Lung microvascular endothelial cell (primary cell): ENCODE measurements around the gene DLGAP3. TPM values are rescaled to one million over a fixed set of nuclear protein-coding genes. Genes with fewer than 3 reads are reported as not detected.
"Not testable (repeated sequence)": the region's sequence is repeated elsewhere in the genome, so short reads cannot be mapped to it uniquely, and the experiment has no call there.

ENCODE experiments used
- DNase-seq, 2 donors: peaks; one replicate each; pipeline versions ENCODE4 v3.0.0 to v3.0.0-alpha.2; 2010; ENCODE audit warnings: low read depth in 2 of 2
- total RNA-seq: library from RNA; depleted of rRNA; stranded (reverse); fragments of >200 nt; gene quantifications from 2 replicates; pipeline ENCODE4 v1.2.1, GENCODE V29; 2014

DLGAP3 gene
- total RNA-seq, 1 donor from 2014 or later: not detected

GRCh38 chr1:34842073-34842472 lies 87.4 kb downstream of the DLGAP3 start:
- no peak for DNase-seq

- DNase-seq: no peak
Measured at GRCh38 chr1:34840426-34840825, 89.0 kb downstream of the DLGAP3 start.

GRCh38 chr1:34839526-34840305 lies 89.7 kb downstream of the DLGAP3 start:
- no peak for DNase-seq

- no peak for DNase-seq
Measured at GRCh38 chr1:34833711-34834110, 95.7 kb downstream of the DLGAP3 start.

- DNase-seq: no peak
Measured at GRCh38 chr1:34831721-34832246, 97.7 kb downstream of the DLGAP3 start.

- DNase-seq: no peak
Measured at GRCh38 chr1:34829250-34829649, 100.2 kb downstream of the DLGAP3 start.

- DNase-seq: no peak
Measured at GRCh38 chr1:34828611-34829010, 100.8 kb downstream of the DLGAP3 start.

GRCh38 chr1:34827341-34827941 lies 102.0 kb downstream of the DLGAP3 start:
- DNase-seq: no peak

GRCh38 chr1:34825455-34826091 lies 103.9 kb downstream of the DLGAP3 start:
- DNase-seq: peak; percentile 4 to 95

GRCh38 chr1:34824817-34825454 lies 104.5 kb downstream of the DLGAP3 start:
- DNase-seq: no peak

GRCh38 chr1:34822202-34822601 lies 107.2 kb downstream of the DLGAP3 start:
- DNase-seq: no peak

GRCh38 chr1:34818862-34819261 lies 110.6 kb downstream of the DLGAP3 start:
- not testable (repeated sequence) for DNase-seq

GRCh38 chr1:34816778-34817177 lies 112.7 kb downstream of the DLGAP3 start:
- DNase-seq: no peak

- no peak for DNase-seq
Measured at GRCh38 chr1:34816332-34816731, 113.1 kb downstream of the DLGAP3 start.

Other genes starting within 250 kb of the DLGAP3 start
- not detected in 2 replicates for gene GJB5, start 174.6 kb downstream of the DLGAP3 start, total RNA-seq
- not detected in 2 replicates for gene GJB4, start 169.9 kb downstream of the DLGAP3 start, total RNA-seq
- gene GJB3, start 148.4 kb downstream of the DLGAP3 start, total RNA-seq: not detected in 2 replicates
- gene GJA4, start 136.7 kb downstream of the DLGAP3 start, total RNA-seq: 47.2 and 60.8 TPM in 2 replicates
- gene SMIM12, start 69.9 kb downstream of the DLGAP3 start, total RNA-seq: 34.4 and 40.3 TPM in 2 replicates
- 24.0 and 41.7 TPM in 2 replicates for gene TMEM35B, start 55.7 kb upstream of the DLGAP3 start, total RNA-seq
- 7.0 and 9.1 TPM in 2 replicates for gene ZMYM6, start 102.3 kb upstream of the DLGAP3 start, total RNA-seq
- gene ZMYM1, start 149.7 kb upstream of the DLGAP3 start, total RNA-seq: 11.8 and 12.7 TPM in 2 replicates